ENCODE data around the gene VWA8. TPM values are rescaled to one million over a fixed set of nuclear protein-coding genes. Genes with fewer than 3 reads are reported as not detected.

Gene VWA8
- polyA plus RNA-seq, 1 of the 3 experiments (the other 2 are of a cell fraction) = 5.5 TPM

DNA sequence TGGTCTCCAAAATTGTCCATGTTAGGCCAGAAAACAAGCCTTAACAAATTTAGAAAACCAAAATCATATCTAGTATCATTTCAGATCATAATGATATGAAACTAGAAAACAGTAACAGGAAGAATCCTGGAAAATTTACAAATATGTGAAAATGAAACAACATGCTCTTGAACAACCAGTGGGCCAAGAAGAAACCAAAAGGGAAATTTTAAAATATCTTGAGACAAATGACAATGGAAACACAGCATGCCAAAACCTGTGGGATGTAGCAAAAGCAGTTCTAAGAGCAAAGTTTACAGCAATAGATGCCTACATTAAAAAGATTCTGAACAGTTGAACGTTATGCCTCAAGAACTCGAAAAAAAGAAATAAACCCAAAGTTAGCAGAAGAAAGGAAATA, 32.6 kb downstream of the VWA8 start:
- Histone ChIP-seq H3K4me3 (ENCODE audit: low read depth in 2 of 2, low read length in 1 of 2) (no peak overlapping the region), H3K27me3 (ENCODE audit: insufficient read depth) (no peaks in the 10 kb centered on the region), H3K36me3 (replicated peaks in 1 of 2; ENCODE audit: control insufficient read depth in 1 of 2, insufficient read depth in 2 of 2, low read length in 1 of 2) (peaks cover 0 to 11% of the 10 kb centered on the region in 2 experiments), H3K79me2 (ENCODE audit: insufficient read depth) (peaks cover 18% of the 10 kb centered on the region; the same call in 1 of the 2 replicates), H3F3A (replicated peaks; ENCODE audit: insufficient read depth) (peaks cover 12% of the 10 kb centered on the region), H3K9ac (no peak overlapping the region), H3K4me1 (ENCODE audit: control insufficient read depth in 1 of 2, insufficient read depth in 2 of 2, low read depth in 1 of 2, low read length in 1 of 2) (peaks cover 0 to 5% of the 10 kb centered on the region in 2 experiments; a peak in 2 of 4 replicates), H3K9me2 (no peaks in the 10 kb centered on the region), H3K9me3 (peaks cover 2% of the 10 kb centered on the region; the same call in 1 of the 2 replicates), H2AFZ (ENCODE audit: low read depth) (no peak overlapping the region), H4K20me1 (ENCODE audit: insufficient read depth) (no peaks in the 10 kb centered on the region), H3K27ac (ENCODE audit: low read depth in 2 of 2, low read length in 1 of 2) (no peak overlapping the region), H3K4me2 (no peak overlapping the region)
- TF ChIP-seq FOXJ3 (CRISPR knock-in tag; IDR thresholded peaks at IDR 0.05) (no peak), TAF1 (IDR thresholded peaks at IDR 0.05; ENCODE audit: borderline replicate concordance, low read depth, low read length) (no peak), FOXM1 (IDR thresholded peaks at IDR 0.05; ENCODE audit: low read depth) (no peak), NRF1 (IDR thresholded peaks at IDR 0.05; ENCODE audit: low read depth, low read length) (no peak), RXRA (IDR thresholded peaks at IDR 0.05; ENCODE audit: borderline replicate concordance, low read depth) (no peak), TCF12 (IDR thresholded peaks at IDR 0.05) (no peak), MXI1 (IDR thresholded peaks at IDR 0.05; ENCODE audit: low read depth, low read length) (no peak), SMC3 (IDR thresholded peaks at IDR 0.05; ENCODE audit: low read depth, low read length) (no peak), EP300 (IDR thresholded peaks at IDR 0.05; ENCODE audit: borderline replicate concordance in 1 of 2, low read depth in 1 of 2, low read length in 1 of 2) (no peak), NFIC (IDR thresholded peaks at IDR 0.05; ENCODE audit: borderline replicate concordance) (no peak), POLR2AphosphoS5 (IDR thresholded peaks at IDR 0.05; ENCODE audit: low read depth, low read length) (no peak), MAX (IDR thresholded peaks at IDR 0.05; ENCODE audit: low read depth) (no peak), RAD21 (IDR thresholded peaks at IDR 0.05; ENCODE audit: low read length) (no peak), FOSL2 (IDR thresholded peaks at IDR 0.05; ENCODE audit: borderline replicate concordance, low read depth) (no peak), ELF1 (IDR thresholded peaks at IDR 0.05) (no peak), YY1 (IDR thresholded peaks at IDR 0.05; ENCODE audit: low read depth) (no peak)
- no peak for DNase-seq
- ChIA-PET POLR2A (no interaction called here), CTCF (interaction anchor here (0.7 kb wide), 1 partner anchor 363 kb away, joined by 3 read pairs; no protein-coding TSS in a partner anchor)
- WGBS (ENCODE audit: low lambda C conversion rate) = 97% methylated on average over 2 of the region's 2 CpGs

GRCh38 chr13:41925014-41925413, 35.9 kb downstream of the VWA8 start:
- CTCF ChIA-PET = interaction anchor here (0.6 kb wide), 1 partner anchor 297 kb away, joined by 3 read pairs; no protein-coding TSS in a partner anchor

More at GRCh38 chr13:41925014-41925413, 35.9 kb downstream of the VWA8 start:
- Histone ChIP-seq H3K27me3 (ENCODE audit: insufficient read depth) (no peaks in the 10 kb centered on the region), H3K27ac (ENCODE audit: low read depth in 2 of 2, low read length in 1 of 2) (no peak overlapping the region), H3K4me3 (ENCODE audit: low read depth in 2 of 2, low read length in 1 of 2) (no peak overlapping the region), H3K9me2 (no peaks in the 10 kb centered on the region), H3K9ac (no peak overlapping the region), H3K4me2 (no peak overlapping the region), H3K79me2 (ENCODE audit: insufficient read depth) (peaks cover 18% of the 10 kb centered on the region; the same call in 1 of the 2 replicates), H4K20me1 (ENCODE audit: insufficient read depth) (no peaks in the 10 kb centered on the region), H3K36me3 (replicated peaks in 1 of 2; ENCODE audit: control insufficient read depth in 1 of 2, insufficient read depth in 2 of 2, low read length in 1 of 2) (peaks cover 0 to 8% of the 10 kb centered on the region in 2 experiments), H3K4me1 (ENCODE audit: control insufficient read depth in 1 of 2, insufficient read depth in 2 of 2, low read depth in 1 of 2, low read length in 1 of 2) (peaks cover 0 to under 1% of the 10 kb centered on the region in 2 experiments; a peak in 1 of 4 replicates), H3K9me3 (no peaks in the 10 kb centered on the region; the same call in 1 of the 2 replicates), H2AFZ (ENCODE audit: low read depth) (no peak overlapping the region), H3F3A (replicated peaks; ENCODE audit: insufficient read depth) (no peaks in the 10 kb centered on the region)
- TF ChIP-seq REST (IDR thresholded peaks at IDR 0.05; ENCODE audit: low read depth, low read length) = no peak
- TF ChIP-seq, protein P1, sequence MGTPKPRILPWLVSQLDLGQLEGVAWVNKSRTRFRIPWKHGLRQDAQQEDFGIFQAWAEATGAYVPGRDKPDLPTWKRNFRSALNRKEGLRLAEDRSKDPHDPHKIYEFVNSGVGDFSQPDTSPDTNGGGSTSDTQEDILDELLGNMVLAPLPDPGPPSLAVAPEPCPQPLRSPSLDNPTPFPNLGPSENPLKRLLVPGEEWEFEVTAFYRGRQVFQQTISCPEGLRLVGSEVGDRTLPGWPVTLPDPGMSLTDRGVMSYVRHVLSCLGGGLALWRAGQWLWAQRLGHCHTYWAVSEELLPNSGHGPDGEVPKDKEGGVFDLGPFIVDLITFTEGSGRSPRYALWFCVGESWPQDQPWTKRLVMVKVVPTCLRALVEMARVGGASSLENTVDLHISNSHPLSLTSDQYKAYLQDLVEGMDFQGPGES (IDR thresholded peaks at IDR 0.05; ENCODE audit: low read depth, low read length) = no peak
- TF ChIP-seq USF1 (IDR thresholded peaks at IDR 0.05; ENCODE audit: borderline replicate concordance, low read depth) = no peak
- TF ChIP-seq NFIC (IDR thresholded peaks at IDR 0.05; ENCODE audit: borderline replicate concordance) = no peak
- TF ChIP-seq CTCF (IDR thresholded peaks at IDR 0.05) = no peak
- TF ChIP-seq YY1 (IDR thresholded peaks at IDR 0.05; ENCODE audit: low read depth) = no peak
- POLR2A ChIA-PET = interaction anchor here (0.6 kb wide), 1 partner anchor 94 kb away, joined by 5 read pairs; no protein-coding TSS in a partner anchor
- 97% methylated on average over 2 of the region's 2 CpGs for WGBS (ENCODE audit: low lambda C conversion rate)
- DNase-seq = no peak
